GM19438 (cell line): Measurements from ENCODE around the gene RFX3.

Experiments
- ATAC-seq: cut with Tn5 transposase; IDR thresholded peaks from one replicate; pipeline ENCODE4 v1.9.1; 2021; ENCODE audit warnings: low read depth; ENCODE audit not compliant: unreplicated experiment

RFX3 gene

GRCh38 chr9:3514786-3515185 is 11.0 kb downstream of the RFX3 start:
- ATAC-seq: no peak

- ATAC-seq: no peak
These were observed 12.5 kb downstream of the RFX3 start for GRCh38 chr9:3513265-3513818.

GRCh38 chr9:3511551-3511950 is 14.2 kb downstream of the RFX3 start:
- no peak for ATAC-seq

GRCh38 chr9:3510796-3511195 is 15.0 kb downstream of the RFX3 start:
- no peak for ATAC-seq

GRCh38 chr9:3509926-3510325 is 15.9 kb downstream of the RFX3 start:
- ATAC-seq: no peak

- ATAC-seq: peak; percentile 57
These were observed 17.1 kb downstream of the RFX3 start for GRCh38 chr9:3508521-3509291.

GRCh38 chr9:3508078-3508431 is 17.7 kb downstream of the RFX3 start:
- ATAC-seq: peak; percentile 16

GRCh38 chr9:3507395-3508077 is 18.3 kb downstream of the RFX3 start:
- peak; percentile 63 for ATAC-seq

- ATAC-seq: no peak
These were observed 19.6 kb downstream of the RFX3 start for GRCh38 chr9:3506164-3506563.

GRCh38 chr9:3502560-3503398 is 23.0 kb downstream of the RFX3 start:
- no peak for ATAC-seq

- ATAC-seq: peak; percentile 62
These were observed 25.8 kb downstream of the RFX3 start for GRCh38 chr9:3500044-3500443.

- ATAC-seq: no peak
These were observed 27.1 kb downstream of the RFX3 start for GRCh38 chr9:3498691-3499090.

GRCh38 chr9:3497857-3498256 is 27.9 kb downstream of the RFX3 start:
- no peak for ATAC-seq

GRCh38 chr9:3497401-3497800 is 28.4 kb downstream of the RFX3 start:
- no peak for ATAC-seq

- ATAC-seq: no peak
These were observed 29.9 kb downstream of the RFX3 start for GRCh38 chr9:3495855-3496254.

- no peak for ATAC-seq
These were observed 33.6 kb downstream of the RFX3 start for GRCh38 chr9:3492214-3492613.

- no peak for ATAC-seq
These were observed 34.4 kb downstream of the RFX3 start for GRCh38 chr9:3491450-3491849.

- no peak for ATAC-seq
These were observed 34.8 kb downstream of the RFX3 start for GRCh38 chr9:3490957-3491356.

- ATAC-seq: no peak
These were observed 43.2 kb downstream of the RFX3 start for GRCh38 chr9:3482578-3482977.

- ATAC-seq: no peak
These were observed 45.5 kb downstream of the RFX3 start for GRCh38 chr9:3480353-3480655.
